Spleen (tissue), 7 donors: ENCODE measurements around the gene HOXD11.

Experiments used
- CTCF ChIP-seq, 11 experiments: fragments of 200-600 bp in 7 of 11; fragments of 450-650 bp in 4 of 11; sonication (generic) in 4 of 11; IDR thresholded peaks in 8 of 11; conservative IDR thresholded peaks in 3 of 11; 1 replicate in 7 of 11; 2 replicates in 4 of 11; pipeline versions ENCODE4 v1.4.0 to v1.8.0; 2016 to 2021; ENCODE audit warnings: antibody characterized with exemption in 11 of 11, inconsistent platforms in 4 of 11, mild to moderate bottlenecking in 1 of 11
- POLR2A ChIP-seq, 3 donors: fragments of 450-650 bp; IDR thresholded peaks; one replicate each; pipeline ENCODE4 v1.5.1; 2017; ENCODE audit warnings: antibody characterized with exemption in 3 of 3, mild to moderate bottlenecking in 1 of 3
- donor health status: DM: no; HTN: no; CAD: no; lungs with moderate emphysema.
- donor health status: DM: no; HTN: no; CAD: no.
- donor health status: DM: no; HTN: no; CAD: no.

DNA sequence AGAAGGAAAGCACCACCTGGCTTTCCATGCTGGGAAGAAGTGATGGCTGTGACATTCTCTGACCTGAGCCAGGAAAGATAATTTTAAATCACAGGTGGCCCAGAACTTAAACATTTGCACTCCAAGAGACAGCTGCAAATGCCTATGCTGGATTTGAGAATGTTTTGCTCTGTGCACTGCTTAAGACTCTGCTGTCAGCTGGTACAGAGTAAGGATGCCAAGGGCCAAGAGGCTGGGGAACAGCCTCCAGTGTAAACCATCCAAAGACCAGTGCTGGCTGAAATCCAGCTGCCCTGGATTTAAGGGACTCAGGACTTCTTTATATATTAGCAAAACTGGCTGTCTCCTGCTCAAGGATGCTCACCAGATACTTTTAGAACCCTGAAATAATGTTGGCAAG is 26.3 kb downstream of the HOXD11 start:
- no peak for TF ChIP-seq POLR2A (IDR thresholded peaks at IDR 0.05)
- no peak for TF ChIP-seq CTCF (IDR thresholded peaks at IDR 0.05 in 8 of 11, conservative IDR thresholded peaks at IDR 0.05 in 3 of 11)
